Keratinocyte (primary cell): ENCODE results near the gene GFOD1. TPM values are rescaled to one million over a fixed set of nuclear protein-coding genes. Genes with fewer than 3 reads are reported as not detected.
A peak's percentile ranks its signal among the peaks of the same experiment; 100 is the strongest.

Source experiments
- DNase-seq: peaks from one replicate; pipeline ENCODE4 v3.0.0-alpha.2; 2011; ENCODE audit warnings: low read depth, missing footprints, low spot score
- FAIRE-seq: peaks from 2 replicates; lab custom pipeline; 2011; peaks lifted over from hg19 to GRCh38; lab: Jason Lieb, UNC
- H2AFZ ChIP-seq: 2 replicates; pipeline ENCODE4 v1.6.0; 2012; ENCODE audit warnings: low read length, control low read depth, inconsistent platforms; ENCODE audit not compliant: control insufficient read depth
- H3K27ac ChIP-seq: 2 replicates; pipeline ENCODE4 v1.5.1; 2011; ENCODE audit warnings: low read length; ENCODE audit not compliant: control insufficient read depth, insufficient read depth
- H3K27me3 ChIP-seq: 3 replicates; pipeline ENCODE4 v1.6.0; 2011; ENCODE audit warnings: low read length; ENCODE audit not compliant: control insufficient read depth, insufficient read depth; ENCODE audit errors: extremely low read depth
- H3K36me3 ChIP-seq, 2 experiments: 2 replicates in 1 of 2; 3 replicates in 1 of 2; pipeline ENCODE4 v1.5.1; 2011; ENCODE audit warnings: low read length in 2 of 2, mild to moderate bottlenecking in 1 of 2; ENCODE audit not compliant: control insufficient read depth in 2 of 2, insufficient read depth in 2 of 2; ENCODE audit errors: extremely low read depth in 1 of 2
- H3K4me1 ChIP-seq: 3 replicates; pipeline ENCODE4 v1.5.1; 2011; ENCODE audit warnings: low read length; ENCODE audit not compliant: control insufficient read depth, insufficient read depth; ENCODE audit errors: extremely low read depth
- H3K4me2 ChIP-seq: 3 replicates; pipeline ENCODE4 v1.6.0; 2011; ENCODE audit warnings: low read depth, low read length; ENCODE audit not compliant: control insufficient read depth, insufficient read depth; ENCODE audit errors: extremely low read depth
- H3K4me3 ChIP-seq, 3 experiments: fragments of 200-600 bp in 1 of 3; sonication (generic) in 1 of 3; 2 replicates in 2 of 3; 3 replicates in 1 of 3; pipeline ENCODE4 v1.5.1; 2011 to 2016; ENCODE audit warnings: low read length in 3 of 3, mild to moderate bottlenecking in 3 of 3, control low read depth in 2 of 3, inconsistent platforms in 1 of 3, low read depth in 1 of 3, mixed read lengths in 1 of 3, mixed run types in 1 of 3, moderate library complexity in 1 of 3; ENCODE audit not compliant: control insufficient read depth in 2 of 3, insufficient read depth in 2 of 3; ENCODE audit errors: extremely low read depth in 1 of 3
- H3K79me2 ChIP-seq: 2 replicates; pipeline ENCODE4 v1.6.0; 2012; ENCODE audit warnings: low read length; ENCODE audit not compliant: control insufficient read depth, insufficient read depth
- H3K9ac ChIP-seq: 3 replicates; pipeline ENCODE4 v1.6.0; 2011; ENCODE audit warnings: low read length; ENCODE audit not compliant: control insufficient read depth, insufficient read depth; ENCODE audit errors: extremely low read depth
- H3K9me1 ChIP-seq: 3 replicates; pipeline ENCODE4 v1.6.0; 2011; ENCODE audit warnings: low read length; ENCODE audit not compliant: control insufficient read depth, insufficient read depth; ENCODE audit errors: extremely low read depth
- H3K9me3 ChIP-seq: 2 replicates; pipeline ENCODE4 v1.5.1; 2012; ENCODE audit warnings: low read depth, low read length; ENCODE audit not compliant: control insufficient read depth
- H4K20me1 ChIP-seq: 3 replicates; pipeline ENCODE4 v1.6.0; 2011; ENCODE audit warnings: low read length; ENCODE audit not compliant: control insufficient read depth, insufficient read depth; ENCODE audit errors: extremely low read depth
- CTCF ChIP-seq, 3 experiments: IDR thresholded peaks in 1 of 3; conservative IDR thresholded peaks in 1 of 3; optimal IDR thresholded peaks in 1 of 3; 2 replicates in 2 of 3; 3 replicates in 1 of 3; pipeline versions ENCODE3 to v1.5.1; 2011; ENCODE audit warnings: low read length in 3 of 3, mild to moderate bottlenecking in 3 of 3, moderate library complexity in 2 of 3, control low read depth in 1 of 3, inconsistent platforms in 1 of 3; ENCODE audit not compliant: insufficient read depth in 2 of 3; ENCODE audit errors: extremely low read depth in 1 of 3
- EZH2 ChIP-seq: IDR thresholded peaks from one replicate; pipeline ENCODE4 v1.6.1; 2012; ENCODE audit warnings: inconsistent platforms, mild to moderate bottlenecking, low read length, moderate library complexity
- dilution Hi-C: fragments of 300-500 bp; cut with MboI; formaldehyde crosslinking; loops from one replicate; pipeline ENCODE4 v1.7.0; 2020; ENCODE audit warnings: low sequenced_read_pairs; ENCODE audit not compliant: extremely low pct_ligation_motif_present
- polyA plus RNA-seq, 5 experiments: library from polyadenylated mRNA; depleted of rRNA in 3 of 5; stranded (reverse) in 3 of 5; stranded (forward) in 1 of 5; unstranded in 1 of 5; fragments of >200 nt; gene quantifications; 1 replicate in 1 of 5; 2 replicates in 3 of 5; 3 replicates in 1 of 5; pipeline versions ENCODE4 v1.2.1 to v1.2.3, GENCODE V29; 2011 to 2012; ENCODE audit warnings: missing spikeins in 2 of 5, low read depth in 1 of 5, low replicate concordance in 1 of 5

GFOD1 gene
- polyA plus RNA-seq, 1 donor (not counting 4 experiments of a cell fraction or from before 2014, with no cell fraction given), result 7.2 TPM

- FAIRE-seq, result peak; percentile 71
- no peak for TF ChIP-seq EZH2
- TF ChIP-seq CTCF (optimal IDR thresholded peaks at IDR 0.05 in 1 of 3, IDR thresholded peaks at IDR 0.05 in 1 of 3, conservative IDR thresholded peaks at IDR 0.05 in 1 of 3; ENCODE audit: extremely low read depth in 1 of 3, insufficient read depth in 2 of 3, low read length in 3 of 3), result no peak
- peak; percentile 65 for DNase-seq
- H4K20me1 ChIP-seq, result no peaks in the 10 kb centered on the region
- no peaks in the 10 kb centered on the region for H3K27me3 ChIP-seq
- dilution Hi-C loops, result no loop called here
- H3K4me2 ChIP-seq, result peak overlapping the region; percentile 96
- peak overlapping the region; percentile 94 for H3K27ac ChIP-seq
- peak overlapping the region in 2 of 3 experiments; percentile 61 to 68 for H3K4me3 ChIP-seq
- peaks cover 55% of the 10 kb centered on the region for H3K4me1 ChIP-seq
- peaks cover 0 to 2% of the 10 kb centered on the region in 2 experiments for H3K36me3 ChIP-seq
- no peaks in the 10 kb centered on the region for H3K9me1 ChIP-seq
- H3K9ac ChIP-seq, result peak overlapping the region; percentile 69
- no peaks in the 10 kb centered on the region for H3K79me2 ChIP-seq
- no peak overlapping the region for H2AFZ ChIP-seq
- no peaks in the 10 kb centered on the region for H3K9me3 ChIP-seq
These were observed 131.2 kb downstream of the GFOD1 start for GRCh38 chr6:13355999-13356785.

GRCh38 chr6:13355043-13355945 lies 132.1 kb downstream of the GFOD1 start:
- no peaks in the 10 kb centered on the region for H4K20me1 ChIP-seq
- peak; percentile 91 for FAIRE-seq
- no peak overlapping the region for H2AFZ ChIP-seq
- peak overlapping the region in 2 of 3 experiments; percentile 61 to 68 for H3K4me3 ChIP-seq
- peaks cover 55% of the 10 kb centered on the region for H3K4me1 ChIP-seq
- DNase-seq, result peak; percentile 88
- peak overlapping the region; percentile 69 for H3K9ac ChIP-seq
- TF ChIP-seq EZH2 (no peak), CTCF (optimal IDR thresholded peaks at IDR 0.05 in 1 of 3, IDR thresholded peaks at IDR 0.05 in 1 of 3, conservative IDR thresholded peaks at IDR 0.05 in 1 of 3; ENCODE audit: extremely low read depth in 1 of 3, insufficient read depth in 2 of 3, low read length in 3 of 3) (no peak)
- H3K9me1 ChIP-seq, result no peaks in the 10 kb centered on the region
- no peaks in the 10 kb centered on the region for H3K79me2 ChIP-seq
- dilution Hi-C loops, result no loop called here
- no peaks in the 10 kb centered on the region for H3K27me3 ChIP-seq
- H3K9me3 ChIP-seq, result no peaks in the 10 kb centered on the region
- peaks cover 0 to 2% of the 10 kb centered on the region in 2 experiments for H3K36me3 ChIP-seq
- H3K27ac ChIP-seq, result peak overlapping the region; percentile 94
- peak overlapping the region; percentile 96 for H3K4me2 ChIP-seq
